Stimulated activated CD8-positive, alpha-beta memory T cell treated with anti-CD3 and anti-CD28 coated beads, Interleukin-4, amount 100 ng/mL, for 1 hour (primary cell): Measurements from ENCODE around the gene ERFL.

Experiments
- DNase-seq, 2 donors: peaks; one replicate each; pipeline ENCODE4 v3.0.0-alpha.2; 2020; ENCODE audit warnings: low read depth in 2 of 2, low spot score in 1 of 2

ERFL gene

DNA sequence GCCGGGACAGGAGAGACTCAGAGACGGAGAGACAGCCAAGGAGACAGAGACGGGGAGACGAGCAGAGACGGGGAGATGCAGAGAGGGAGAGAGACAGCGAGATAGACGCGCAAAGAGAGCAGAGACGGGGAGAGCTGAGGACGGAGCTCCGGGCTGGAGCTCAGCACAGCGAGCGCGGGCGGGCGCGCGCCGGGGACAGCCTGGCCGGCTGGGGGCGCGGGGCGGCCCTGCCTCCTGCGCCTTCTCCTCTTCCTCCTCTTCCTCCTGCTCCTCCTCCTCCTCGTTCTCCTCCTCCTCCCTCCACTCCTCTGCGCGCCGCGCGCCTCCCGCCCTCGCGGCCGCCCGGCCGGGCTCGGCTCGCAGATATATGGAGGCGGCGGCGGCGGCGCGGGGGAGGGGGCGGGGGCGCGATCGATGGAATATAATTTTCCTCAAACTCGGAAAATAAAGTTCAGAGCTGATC, at the start of gene ERFL:
TSS of gene ERFL (minus strand) at position 229 of the 463 bp plus-strand sequence. CDS start 15,530 bp downstream, outside the sequence.
- DNase-seq, result no peak

DNA sequence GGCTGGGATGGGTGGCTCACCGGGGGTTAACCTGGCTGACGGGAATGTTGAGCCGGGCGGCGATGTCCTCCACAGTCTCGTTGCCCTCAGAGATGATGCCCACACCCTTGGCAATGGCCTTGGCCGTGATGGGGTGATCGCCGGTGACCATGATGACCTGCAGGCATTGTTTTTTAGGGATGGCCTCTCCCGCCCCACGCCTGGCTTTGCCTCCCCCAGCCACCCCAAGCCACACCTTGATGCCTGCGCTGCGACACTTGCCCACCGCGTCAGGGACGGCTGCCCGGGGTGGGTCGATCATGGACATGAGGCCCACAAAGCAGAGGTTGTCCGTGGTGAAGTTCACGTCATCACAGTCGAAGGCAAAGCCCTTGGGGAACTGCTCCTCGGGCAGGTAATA, 49.7 kb upstream of the ERFL start:
- DNase-seq, result no peak

DNA sequence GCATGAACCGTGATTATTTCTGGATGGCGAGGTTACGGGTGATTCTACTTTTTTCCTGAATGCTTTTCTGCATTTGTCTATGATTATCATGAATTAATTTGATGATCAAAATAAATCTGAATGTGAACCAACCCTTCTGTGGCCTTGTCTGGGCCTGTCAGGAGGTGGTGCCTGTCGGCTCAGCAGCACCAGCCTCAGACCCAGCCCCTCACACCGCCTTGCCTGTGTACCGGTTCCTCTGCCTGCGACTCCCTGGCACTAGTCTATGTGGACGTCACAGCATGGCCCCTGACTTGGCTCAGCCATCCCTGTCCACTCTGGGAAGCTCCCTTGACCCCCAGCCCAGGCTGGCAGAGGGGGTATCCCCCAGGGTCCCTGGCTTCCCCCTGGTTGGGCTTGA, 46.4 kb upstream of the ERFL start:
- DNase-seq, result no peak

DNA sequence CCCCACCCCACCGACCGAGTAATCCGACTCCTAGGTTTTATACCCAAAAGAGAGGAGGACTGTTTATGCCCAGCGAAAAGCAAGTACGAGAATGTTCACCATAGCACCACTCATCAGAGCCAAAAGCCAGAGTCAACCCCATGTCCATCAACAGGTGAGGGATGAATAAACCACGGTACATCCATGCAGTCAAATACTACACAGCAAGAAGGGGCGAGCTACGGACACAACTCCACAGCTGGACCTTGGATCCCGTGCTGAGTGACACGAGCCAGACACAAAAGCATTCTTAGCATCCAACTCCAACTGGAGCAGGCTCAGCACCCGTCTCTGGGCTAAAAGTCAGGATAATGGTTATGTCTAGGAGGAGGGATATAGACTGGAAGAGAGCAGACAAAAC, 43.1 kb upstream of the ERFL start:
- no peak for DNase-seq

DNA sequence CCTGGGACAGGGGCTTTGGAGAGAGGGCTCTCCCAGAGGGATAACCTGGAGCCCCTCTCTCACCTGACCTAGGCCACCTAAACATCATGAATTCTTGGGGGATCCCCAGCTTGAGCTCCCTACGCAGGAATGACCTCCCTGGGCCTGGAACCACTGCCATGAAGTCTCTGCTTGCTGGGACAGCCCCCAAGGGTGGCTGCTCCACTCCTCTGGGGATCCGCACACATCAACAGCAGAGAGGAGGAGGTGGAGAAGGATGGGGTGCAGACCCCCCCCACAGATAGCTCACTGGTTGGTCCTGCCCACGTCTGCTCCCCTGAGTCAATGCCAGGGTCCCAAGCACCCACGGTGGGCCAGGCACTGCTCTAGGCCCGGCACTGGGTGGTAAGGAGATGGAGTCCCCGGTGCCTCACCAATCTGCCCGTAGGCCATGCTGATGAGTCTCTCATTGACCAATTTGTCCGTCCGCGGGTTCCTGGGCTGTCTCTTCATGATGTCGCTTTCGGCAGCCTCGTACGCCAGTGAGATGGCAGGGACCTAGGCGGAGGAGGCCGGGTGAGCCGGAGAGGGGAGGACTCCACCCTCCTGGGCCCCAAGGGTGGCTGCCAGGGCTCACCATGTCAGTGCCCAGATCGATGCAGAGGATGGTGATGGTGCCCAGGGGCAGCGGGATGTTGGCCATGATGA, 41.7 kb upstream of the ERFL start:
- no peak for DNase-seq

DNA sequence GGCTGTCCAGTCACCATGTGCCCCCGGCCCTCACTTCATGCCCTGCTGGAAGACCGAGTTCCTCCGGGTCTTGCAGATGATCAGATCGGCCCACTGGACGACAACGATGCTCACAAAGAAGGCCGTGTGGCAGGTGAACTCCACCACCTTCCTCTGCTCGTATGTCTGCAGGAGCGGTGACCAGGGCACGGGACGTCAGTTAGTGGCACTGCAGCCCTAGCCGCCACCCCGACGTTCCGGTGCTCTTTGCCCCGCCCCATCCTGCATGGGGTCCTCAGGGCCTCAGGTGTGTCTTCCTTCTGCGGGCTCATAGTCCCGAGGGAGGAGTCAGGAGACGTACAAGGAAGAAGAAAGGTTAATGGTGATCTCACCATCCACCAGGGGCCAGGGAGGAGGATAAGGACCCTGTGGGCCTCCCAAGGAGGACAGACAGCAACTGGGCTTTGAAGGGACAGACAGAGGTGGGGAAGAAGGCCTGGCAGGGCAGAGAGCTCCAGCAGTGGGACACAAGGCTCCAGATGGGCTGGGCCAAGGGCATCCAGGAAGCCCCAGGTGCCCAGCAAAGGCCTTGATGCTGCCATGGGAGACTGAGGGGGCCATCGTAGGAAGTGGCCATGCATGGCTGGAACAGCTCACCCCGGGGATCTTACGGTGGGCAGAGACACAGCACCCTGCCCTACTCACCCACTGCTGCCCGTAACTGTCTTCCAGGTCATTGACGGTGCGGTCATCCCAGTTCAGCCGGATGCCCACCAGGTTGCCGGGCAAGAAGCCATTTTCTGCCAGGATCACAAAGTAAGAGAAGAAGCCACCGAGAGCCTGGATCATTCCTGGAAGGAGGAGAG, 40.7 kb upstream of the ERFL start:
- DNase-seq, result no peak

DNA sequence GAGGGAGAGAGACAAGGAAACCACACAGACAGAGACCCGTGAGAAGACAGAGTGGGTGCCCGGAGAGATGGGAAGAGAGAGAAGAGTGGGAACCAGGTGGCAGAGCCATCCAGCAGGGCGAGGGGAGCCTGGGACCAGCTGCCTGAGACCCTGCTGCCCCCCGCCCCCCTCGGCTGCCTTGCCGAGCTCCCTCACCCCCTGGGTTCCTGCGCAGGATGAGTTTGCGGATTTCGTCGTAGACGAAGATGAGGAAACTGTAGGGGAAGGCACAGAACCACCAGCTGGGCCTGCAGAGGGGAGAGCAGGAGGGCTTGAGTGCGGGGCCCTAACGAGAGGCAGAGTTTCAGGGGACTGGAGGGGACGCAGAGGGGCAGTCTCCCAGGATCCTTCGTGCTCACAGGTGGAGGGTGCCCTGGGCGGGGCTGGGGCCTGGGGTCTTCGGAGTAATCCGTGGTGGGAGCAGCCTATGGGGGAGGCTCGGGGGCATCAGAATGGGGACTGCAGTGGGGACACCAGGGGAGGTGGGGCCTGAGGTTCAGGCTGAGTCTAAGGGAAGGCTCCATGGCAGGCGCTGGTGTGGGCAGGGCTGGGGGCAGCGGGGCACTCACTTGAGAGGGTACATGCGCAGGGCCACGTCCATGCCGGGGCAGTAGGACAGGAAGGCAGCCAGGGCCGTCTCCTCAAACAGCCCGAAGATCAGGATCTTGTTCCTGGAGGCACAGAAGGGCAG, 39.0 kb upstream of the ERFL start:
- no peak for DNase-seq

DNA sequence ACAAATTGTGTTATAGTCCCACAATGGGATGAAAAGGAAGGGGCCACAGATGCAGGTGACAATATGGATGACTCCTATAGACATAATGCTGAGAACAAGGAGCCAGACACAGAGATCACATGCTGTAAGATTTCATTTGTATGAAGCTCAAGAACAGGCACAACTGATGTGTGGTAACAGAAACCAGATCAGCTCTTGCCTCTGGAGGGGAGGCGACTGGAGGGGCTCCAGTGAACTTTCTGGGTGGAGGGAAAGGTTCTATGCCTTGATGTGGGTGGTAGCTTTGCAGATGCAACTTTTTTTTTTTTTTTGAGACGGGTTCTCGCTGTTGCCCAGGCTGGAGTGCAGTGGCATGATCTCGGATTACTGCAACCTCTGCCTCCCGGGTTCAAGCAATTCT, 36.9 kb upstream of the ERFL start:
- no peak for DNase-seq

DNA sequence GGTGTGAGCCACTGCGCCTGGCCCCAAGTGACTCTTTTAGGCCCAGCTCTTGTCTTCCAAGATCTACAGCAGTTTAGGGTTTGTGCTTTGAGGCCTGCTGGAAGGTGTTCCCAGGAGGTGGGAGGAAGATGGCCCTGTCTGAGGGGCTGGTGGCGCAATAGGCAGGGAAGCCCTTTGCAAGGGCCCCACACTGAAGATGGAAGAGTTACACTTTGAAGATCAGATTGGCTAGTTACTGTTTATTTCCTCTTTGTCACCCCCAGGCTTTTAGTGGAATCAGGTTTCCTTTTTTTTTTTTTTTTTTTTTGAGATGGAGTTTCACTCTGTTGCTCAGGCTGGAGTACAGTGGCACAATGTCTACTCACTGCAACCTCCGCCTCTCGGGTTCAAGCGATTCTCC, 32.7 kb upstream of the ERFL start:
- no peak for DNase-seq

DNA sequence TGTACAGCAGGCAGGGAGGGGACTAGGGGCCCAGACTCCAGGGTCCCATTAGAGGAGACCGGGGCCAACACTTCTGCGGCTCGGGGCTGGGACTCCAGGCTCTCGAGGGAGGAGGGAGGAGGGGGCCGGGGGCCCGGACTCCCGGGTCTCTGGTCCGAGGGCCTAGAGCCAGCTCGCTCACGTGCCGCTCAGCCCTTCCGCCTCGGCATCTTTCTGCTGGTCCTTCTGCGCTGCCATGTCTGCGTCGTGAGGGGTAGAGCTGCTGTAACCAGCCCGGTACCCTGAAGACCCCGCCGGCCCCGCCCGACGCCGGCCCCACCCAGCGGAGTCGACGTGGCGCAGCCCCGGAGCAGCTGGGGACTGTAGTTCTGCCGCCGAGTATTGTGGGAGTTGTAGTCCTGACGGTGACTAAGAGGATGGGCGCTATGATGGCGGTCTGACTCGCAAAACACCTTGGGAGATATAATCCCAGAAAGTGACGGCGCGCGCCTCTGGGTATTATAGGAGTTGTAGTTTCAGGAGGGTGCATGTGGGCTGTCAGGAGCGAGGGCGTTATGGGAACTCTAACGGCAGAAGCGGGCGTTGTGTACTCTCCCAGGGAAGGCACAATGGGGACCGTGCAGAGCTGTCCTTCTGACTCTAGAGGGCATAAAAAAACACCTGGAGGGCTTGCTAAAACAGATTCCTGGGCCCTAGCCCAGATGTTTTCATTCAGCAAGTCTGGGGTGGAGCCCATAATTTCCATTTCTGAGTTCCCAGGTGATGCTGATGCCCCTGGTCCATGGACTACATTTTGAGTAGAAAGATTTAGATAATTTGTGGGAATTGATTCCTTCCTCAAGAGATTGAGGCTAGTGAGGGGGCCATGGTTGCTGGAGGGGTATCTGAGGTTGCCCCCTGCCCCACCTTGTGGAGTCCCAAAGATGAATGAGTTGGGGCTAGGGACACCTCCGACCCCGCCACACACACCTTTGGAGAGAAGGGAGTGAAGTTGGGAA, 31.1 kb upstream of the ERFL start, which contains the start of gene RABAC1:
TSS of gene RABAC1 (minus strand) at position 266 of the 998 bp plus-strand sequence. CDS start at position 237, 29 bp downstream.
- DNase-seq, result peak; percentile 52 to 77

DNA sequence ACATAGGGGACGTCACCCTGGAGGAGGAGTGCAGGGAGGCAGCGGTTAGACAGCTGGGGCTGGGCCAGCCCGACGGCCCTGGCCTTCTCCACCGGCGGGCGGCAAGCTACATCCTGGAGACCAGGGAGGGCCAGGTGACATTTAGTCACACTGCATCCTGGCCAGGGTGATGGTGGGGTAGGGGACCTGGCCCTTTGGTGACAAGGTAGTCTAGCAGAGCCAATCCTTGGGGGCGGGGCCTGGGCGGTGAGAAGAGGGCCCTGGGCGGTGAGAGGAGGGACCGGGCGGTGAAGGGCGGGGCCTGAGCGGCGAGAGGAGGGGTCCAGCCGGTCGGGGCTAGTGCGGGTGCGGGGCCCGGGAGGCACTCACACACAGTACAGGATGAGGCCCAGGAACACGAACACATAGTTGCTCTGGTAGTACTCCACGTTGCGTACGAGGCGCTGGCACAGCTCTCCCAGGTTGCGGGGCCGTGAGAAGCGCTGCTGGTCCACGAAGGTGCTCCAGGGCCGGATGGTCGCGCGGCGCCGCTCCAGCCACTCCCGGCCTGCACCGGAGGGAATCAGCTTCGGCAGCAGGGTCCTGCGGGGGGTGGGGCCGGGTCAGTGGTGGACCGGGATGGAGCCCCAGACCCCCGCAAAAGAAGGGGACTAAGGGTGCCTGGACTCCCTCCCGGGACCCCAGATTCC, 30.3 kb upstream of the ERFL start:
- DNase-seq, result peak; percentile 53 to 60

DNA sequence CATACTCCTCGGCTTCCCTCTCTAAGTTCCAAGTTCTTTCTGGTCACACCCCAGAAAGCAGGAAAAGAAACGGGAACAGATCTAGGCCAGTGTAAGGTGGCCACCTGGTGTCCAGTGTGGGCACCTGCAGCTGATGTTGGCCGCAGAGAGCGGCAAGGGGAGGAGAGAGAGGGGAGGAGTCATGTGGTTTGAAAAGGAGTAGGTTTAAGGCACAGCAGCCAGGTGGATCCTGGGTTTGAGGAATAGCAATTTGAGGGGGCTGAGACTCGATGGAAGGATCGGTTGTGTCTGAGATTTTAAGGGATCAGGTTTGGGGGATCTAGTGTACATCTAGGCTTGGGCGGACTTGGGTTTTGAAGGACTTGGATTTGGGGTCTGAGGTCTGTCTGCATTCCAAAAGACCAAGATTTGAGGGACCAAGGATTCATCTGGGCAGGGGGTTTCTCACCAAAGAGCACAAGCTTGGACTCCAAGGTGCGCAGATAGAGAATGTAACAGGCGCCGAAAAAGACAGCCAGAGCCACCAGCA, 29.7 kb upstream of the ERFL start:
- no peak for DNase-seq

DNA sequence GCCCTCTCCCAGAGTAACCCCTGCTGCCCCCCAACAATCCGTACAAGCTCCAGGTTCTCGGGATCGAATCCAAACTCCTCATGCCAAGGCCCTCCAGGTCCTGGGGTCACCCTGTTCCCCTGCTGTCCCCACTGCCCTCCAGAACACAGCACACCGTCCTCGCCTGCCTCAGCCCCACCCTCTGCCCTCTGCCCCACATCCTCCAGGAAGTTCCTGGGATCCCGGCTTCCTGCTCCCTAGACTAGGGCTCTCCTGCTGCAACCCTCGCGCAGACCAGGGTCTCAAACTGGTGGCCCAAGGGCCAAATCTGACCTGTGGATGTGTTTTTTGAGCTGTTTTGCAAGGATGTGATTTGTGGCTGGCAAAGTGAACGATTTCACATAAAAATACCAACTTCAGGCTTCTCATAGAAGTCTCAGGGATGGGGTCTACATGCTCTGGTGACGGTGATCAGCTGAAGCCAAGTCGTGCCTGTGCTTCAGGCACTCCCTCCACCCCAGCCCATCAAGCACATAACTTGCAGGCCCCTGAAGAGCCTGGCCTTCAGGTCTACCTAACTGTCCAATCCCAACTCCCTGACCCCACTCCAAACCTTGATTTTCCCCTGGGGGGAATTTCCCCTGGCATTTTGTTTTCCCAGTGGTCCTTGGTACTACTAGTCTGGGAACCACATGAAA, 29.1 kb upstream of the ERFL start:
- no peak for DNase-seq

DNA sequence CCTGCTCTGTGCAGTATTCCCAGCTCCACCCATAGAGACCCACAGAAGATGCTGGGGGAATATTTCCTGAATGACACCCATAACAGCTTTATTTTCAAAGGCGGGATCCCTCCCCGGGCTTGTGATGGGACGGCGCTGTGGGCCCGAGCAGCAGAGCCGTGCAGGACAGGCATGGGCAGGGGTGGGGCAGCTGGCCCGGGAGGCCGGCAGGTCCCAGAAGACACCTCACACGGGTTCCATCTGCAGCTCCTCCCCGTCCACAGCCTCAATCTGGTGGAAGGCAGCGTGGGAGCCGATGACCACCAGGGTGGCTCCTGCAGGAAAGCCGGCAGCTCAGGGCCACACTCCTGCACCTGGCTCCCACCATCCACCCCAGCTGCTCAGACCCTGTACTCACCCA, 28.4 kb upstream of the ERFL start:
- no peak for DNase-seq

DNA sequence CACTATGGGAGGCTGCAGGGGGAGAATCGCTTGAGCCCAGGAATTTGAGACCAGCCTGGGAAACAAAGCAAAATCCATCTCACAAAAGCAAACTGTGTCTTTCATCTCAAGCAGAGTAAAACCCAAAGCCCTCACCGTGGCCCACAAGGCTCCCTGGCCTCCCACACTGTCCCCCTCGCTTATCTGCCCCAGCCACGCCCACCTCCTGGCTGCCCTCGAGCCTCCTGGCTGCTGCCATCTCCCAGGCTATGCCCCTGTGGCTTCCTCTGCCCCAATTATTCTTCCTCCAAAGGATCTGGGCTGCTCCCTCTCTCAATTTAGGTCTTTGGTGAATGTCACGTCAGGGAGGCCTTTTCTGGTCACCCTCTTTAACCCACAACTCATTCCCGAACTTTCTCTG, 27.3 kb upstream of the ERFL start:
- DNase-seq, result no peak

DNA sequence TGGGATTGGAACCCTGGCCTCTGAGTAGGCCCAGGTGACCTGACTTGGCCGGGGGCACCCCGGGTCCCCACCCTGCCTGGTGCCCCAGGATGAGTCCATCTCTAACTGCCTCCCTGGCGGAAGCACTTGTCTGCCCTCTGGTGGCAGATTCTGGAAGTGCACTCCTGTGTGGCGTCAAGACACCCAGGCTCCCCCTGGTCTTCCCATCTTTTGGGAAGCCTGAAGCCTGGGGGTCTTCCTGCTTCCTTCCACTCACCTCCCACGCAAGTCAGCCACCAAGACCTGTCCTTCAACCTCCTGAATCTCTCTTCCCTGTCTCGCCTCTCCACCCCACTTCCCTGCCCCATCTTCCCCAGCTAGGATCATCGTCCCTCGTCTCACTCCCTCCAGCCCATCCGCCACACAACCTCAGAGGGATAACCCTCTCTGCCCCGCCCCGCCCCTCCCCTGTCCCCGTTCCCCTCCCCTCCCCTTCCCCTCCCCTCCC, 23.5 kb upstream of the ERFL start:
- DNase-seq, result peak; percentile 79 to 94

DNA sequence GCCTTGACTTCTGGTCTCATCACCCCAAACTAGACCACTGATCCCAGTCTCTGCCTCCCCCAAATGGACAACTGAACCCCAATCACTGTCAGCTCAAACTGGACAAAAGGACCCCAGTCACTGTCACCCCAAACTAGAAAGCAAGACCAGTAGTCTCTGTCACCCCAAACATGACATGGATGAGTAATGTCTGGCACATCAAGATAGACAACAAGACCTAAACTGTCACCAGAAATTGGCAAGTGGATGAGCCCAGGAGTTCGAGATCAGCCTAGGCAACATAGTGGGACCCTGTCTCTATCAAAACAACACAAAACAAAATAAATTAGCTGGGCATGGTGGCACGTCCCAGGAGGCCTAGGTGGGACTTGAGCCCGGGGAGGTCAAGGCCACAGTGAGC, 18.8 kb upstream of the ERFL start:
- no peak for DNase-seq

DNA sequence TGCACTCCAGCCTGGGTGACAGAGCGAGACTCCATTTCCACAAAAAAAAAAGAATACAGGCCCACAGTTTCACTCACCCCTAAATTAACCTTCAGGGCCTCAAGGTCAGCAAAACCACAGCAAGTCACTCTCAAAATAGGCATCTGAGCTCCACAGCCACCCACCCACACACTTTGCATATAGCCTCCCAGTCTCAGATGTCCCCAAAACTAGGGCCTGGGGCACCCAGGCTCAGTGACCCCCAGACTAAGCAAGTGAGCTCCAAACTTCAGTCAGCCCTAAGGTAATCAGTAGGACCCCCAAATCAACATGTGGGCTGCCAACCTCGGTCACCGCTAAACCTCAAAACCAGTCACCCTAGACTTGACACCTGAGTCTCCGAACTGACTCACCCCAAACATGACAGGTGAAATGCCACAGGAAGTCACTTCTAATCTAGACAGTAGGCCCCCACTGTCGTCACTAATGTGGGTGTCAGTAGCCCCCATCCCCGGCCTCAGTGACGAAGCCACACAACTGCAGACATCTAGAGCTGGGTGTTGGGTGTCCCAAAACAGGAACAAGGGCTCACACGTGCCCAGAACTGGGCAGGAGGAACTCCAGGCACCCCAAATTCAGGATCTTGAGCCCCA, 17.0 kb upstream of the ERFL start:
- DNase-seq, result peak; percentile 68 to 77
